Muscle of back (tissue), 11 donors: Measurements from ENCODE around the gene LARGE1. TPM values are rescaled to one million over a fixed set of nuclear protein-coding genes. Genes with fewer than 3 reads are reported as not detected.

Source experiments
- DNase-seq, 3 donors: peaks; one replicate each; pipeline versions ENCODE4 v3.0.0 to v3.0.0-alpha.2; 2013
- polyA plus RNA-seq, 10 donors: library from polyadenylated mRNA; unstranded; fragments of 120-200 nt; gene quantifications; one replicate each; pipeline ENCODE4 v1.2.1, GENCODE V29; 2013; ENCODE audit not compliant: insufficient read length in 10 of 10

The LARGE1 gene
- polyA plus RNA-seq, 10 donors: 8.4 to 12.9 (median 10.3) TPM

DNA sequence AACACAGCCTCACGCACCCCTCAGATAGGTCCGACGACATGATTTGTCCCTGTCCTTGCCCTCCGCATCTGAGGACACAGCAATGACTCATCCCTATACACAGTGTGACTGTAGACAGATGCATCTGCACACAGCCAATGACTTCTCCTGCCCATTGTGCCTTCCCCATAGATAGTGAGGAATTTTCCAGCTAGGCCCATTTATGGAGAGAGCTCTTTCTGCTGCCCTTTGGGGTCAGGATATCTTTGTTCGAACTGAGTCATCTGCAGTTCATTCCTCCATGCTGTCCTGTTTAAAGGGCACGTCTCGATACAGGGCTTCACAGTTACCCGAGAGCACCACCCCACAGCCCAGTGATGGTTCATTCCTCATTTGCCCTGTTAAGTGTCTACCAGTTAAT, 96.7 kb downstream of the LARGE1 start:
- no peak for DNase-seq

DNA sequence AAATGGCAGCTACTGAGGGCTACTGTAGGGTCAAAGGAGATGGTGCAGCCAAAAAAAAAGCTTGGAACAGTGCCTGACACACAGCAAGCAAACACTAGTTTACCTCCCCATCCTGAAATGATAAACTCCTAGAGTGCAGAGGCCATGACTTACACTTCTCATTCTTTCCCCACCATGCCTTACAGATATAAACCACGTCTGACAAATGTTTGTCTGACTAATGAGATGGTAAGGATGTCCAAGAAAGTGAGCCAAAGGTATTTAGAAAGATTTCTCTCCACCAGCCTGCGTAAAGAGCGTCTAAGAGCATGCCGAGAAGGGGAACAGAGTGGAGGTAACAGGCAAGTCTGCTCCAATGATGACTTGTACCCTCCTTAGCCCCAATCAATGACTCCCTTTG, 99.0 kb downstream of the LARGE1 start:
- DNase-seq: no peak

- no peak for DNase-seq
These were observed 100.5 kb downstream of the LARGE1 start for GRCh38 chr22:33819743-33820142.

DNA sequence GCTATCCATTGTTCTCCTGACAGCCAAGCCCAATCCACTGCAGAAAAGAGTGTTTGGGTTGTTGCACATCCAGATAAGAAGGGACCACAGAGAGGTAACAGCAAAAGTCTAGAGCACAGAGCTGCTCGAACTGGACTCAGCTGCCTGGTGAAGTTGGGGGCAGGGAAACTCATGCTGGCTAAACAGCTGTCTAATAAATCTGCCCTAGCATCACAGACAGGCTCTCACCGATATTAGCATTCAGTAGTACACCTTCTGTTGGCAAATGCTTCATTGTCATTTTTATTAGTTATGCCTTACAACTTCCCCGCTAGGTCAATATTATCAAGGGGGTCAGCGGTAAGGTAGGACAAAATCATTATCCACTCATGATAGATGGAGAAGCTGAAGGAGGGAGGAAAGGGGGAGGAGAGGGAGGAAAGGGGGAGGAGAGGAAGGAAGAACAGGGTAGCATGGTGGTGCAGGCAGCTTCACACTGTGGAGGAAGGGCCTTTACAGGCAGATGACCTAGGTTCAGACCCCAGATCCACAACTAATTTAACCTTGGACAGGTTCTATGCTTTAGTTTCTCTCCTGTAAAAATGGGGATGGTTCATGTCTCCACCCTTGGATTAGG, 102.7 kb downstream of the LARGE1 start:
- no peak for DNase-seq

- no peak for DNase-seq
These were observed 107.8 kb downstream of the LARGE1 start for GRCh38 chr22:33812360-33812977.

GRCh38 chr22:33811686-33812085, 108.6 kb downstream of the LARGE1 start:
- DNase-seq: peak; percentile 82 to 96 (median 90)

DNA sequence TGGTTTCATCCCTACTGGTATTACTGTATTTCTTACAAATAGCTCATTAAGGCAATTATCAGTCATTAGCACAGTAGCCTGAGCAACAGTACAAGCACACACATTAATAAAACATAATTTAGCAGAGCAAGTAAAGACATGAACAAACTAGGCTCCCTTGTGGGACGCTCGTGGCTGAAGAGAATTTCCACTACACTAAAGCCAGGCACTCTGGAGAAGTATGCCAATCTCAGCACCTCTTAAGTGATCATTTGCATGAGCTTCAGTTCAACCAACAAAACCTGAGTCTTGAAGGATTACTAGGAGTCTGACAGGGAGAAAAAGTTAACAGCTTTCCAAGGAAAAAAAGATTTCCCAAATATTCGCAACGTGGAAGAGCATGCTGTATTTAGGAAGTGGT, 109.1 kb downstream of the LARGE1 start:
- peak in 1 of 3 donors; percentile 8 for DNase-seq

GRCh38 chr22:33807470-33807869, 112.8 kb downstream of the LARGE1 start:
- DNase-seq: peak in 1 of 3 donors; percentile 11

- DNase-seq: no peak
These were observed 114.1 kb downstream of the LARGE1 start for GRCh38 chr22:33806191-33806590.

- DNase-seq: peak in 2 of 3 donors; percentile 31 to 81
These were observed 116.6 kb downstream of the LARGE1 start for GRCh38 chr22:33803371-33804282.

- no peak for DNase-seq
These were observed 121.9 kb downstream of the LARGE1 start for GRCh38 chr22:33798401-33798800.

- DNase-seq: no peak
These were observed 123.8 kb downstream of the LARGE1 start for GRCh38 chr22:33796494-33796893.

GRCh38 chr22:33793475-33793874, 126.8 kb downstream of the LARGE1 start:
- DNase-seq: peak in 1 of 3 donors; percentile 54

GRCh38 chr22:33792832-33793231, 127.4 kb downstream of the LARGE1 start:
- peak in 1 of 3 donors; percentile 30 for DNase-seq

- DNase-seq: no peak
These were observed 130.5 kb downstream of the LARGE1 start for GRCh38 chr22:33789690-33790253.

DNA sequence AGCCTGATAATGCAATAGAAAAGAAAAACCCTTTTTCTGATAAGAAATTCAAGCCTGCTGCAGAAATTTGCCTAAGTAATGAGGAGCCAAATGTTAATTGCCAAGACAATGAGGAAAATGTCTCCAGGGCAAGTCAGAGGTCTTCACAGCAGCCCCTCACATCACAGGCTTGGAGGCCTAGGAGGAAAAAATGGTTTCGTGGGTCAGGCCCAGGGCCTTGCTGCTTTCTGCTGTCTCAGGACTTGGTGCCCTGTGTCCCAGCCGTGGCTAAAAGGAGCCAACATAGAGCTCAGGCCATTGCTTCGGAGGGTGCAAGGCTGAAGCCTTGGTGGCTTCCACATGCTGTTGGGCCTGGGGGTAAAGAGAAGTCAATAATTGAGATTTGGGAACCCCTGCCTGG, 131.3 kb downstream of the LARGE1 start:
- DNase-seq: no peak

DNA sequence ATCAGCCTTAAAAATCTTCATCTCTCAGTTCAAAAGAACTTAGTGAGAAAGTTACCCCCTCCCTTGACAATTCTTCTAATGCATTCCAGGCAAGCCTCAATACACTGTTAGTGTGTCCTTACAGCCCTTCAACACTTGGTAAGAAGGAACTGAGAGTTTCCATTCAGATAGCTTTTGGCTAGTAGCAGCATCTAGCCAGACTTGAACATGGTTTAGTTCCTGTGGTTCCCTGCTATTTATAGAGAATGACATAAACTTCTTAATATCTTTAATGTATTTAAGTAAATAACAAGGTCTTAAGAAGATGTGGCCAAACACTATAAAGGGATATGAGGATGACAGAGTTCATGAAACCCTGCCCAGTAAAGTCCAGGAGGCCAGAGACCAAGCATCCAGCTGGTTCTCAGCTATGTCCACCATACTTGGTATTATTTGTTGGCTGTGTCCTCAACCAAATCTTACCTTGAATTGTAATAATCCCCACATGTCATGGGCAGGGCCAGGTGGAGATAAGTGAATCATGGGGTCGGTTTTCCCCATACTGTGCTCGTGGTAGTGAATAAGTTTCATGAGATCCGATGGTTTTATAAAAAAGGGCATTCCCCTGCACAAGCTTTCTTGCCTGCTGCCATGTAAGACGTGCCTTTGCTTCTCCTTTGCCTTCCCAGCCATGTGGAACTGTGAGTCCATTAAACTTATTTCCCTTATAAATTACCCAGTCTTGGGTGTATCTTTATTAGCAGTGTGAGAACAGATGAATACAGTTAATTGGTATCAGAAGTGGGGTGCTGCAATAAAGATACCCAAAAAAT, 132.4 kb downstream of the LARGE1 start:
- DNase-seq: no peak

- DNase-seq: no peak
These were observed 134.1 kb downstream of the LARGE1 start for GRCh38 chr22:33786149-33786548.

- peak in 1 of 3 donors; percentile 12 for DNase-seq
These were observed 134.8 kb downstream of the LARGE1 start for GRCh38 chr22:33785283-33785968.

- peak; percentile 24 to 72 (median 38) for DNase-seq
These were observed 138.9 kb downstream of the LARGE1 start for GRCh38 chr22:33781411-33781810.
